GM12872 (cell line): Measurements from ENCODE around the gene SLC7A10.

Experiments
- TF ChIP-seq, protein P1 (sequence below): IDR thresholded peaks from 3 replicates; pipeline ENCODE4 v1.5.1; 2011; ENCODE audit warnings: low read depth, mild to moderate bottlenecking, low read length, moderate library complexity; ENCODE audit not compliant: insufficient read depth

Gene SLC7A10

DNA sequence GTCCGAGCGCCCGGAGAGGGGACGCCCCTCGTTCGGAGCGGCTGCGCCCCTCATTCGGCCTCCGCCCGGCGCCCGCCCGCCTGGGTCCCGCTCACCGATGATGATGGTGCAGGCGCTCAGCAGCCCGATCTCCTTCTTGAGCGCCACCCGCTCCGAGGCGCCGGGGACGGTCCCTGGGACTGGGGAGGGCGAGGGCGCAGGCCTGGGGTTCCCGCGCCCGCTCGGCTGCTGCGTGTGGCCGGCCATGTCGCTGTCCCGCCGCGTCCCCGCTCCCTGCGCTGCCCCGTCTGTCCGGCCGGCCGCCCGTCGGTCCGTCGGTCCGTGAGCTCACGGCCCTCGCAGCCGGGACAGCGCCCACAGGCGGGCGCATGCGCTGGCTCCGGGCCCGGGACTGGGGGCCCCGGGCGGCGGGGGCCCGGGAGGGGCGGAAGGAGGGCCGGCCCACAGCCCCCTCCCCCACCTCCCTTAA lies at the start of gene SLC7A10:
Gene SLC7A10, minus strand, starts transcription at position 393 of the 469 bp plus-strand sequence. Its CDS starts 147 bp downstream, at position 246.
- TF ChIP-seq, protein P1, sequence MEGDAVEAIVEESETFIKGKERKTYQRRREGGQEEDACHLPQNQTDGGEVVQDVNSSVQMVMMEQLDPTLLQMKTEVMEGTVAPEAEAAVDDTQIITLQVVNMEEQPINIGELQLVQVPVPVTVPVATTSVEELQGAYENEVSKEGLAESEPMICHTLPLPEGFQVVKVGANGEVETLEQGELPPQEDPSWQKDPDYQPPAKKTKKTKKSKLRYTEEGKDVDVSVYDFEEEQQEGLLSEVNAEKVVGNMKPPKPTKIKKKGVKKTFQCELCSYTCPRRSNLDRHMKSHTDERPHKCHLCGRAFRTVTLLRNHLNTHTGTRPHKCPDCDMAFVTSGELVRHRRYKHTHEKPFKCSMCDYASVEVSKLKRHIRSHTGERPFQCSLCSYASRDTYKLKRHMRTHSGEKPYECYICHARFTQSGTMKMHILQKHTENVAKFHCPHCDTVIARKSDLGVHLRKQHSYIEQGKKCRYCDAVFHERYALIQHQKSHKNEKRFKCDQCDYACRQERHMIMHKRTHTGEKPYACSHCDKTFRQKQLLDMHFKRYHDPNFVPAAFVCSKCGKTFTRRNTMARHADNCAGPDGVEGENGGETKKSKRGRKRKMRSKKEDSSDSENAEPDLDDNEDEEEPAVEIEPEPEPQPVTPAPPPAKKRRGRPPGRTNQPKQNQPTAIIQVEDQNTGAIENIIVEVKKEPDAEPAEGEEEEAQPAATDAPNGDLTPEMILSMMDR = no peak

- TF ChIP-seq, protein P1 = no peak
Measured at GRCh38 chr19:33274663-33275558, 49.3 kb upstream of the SLC7A10 start.

DNA sequence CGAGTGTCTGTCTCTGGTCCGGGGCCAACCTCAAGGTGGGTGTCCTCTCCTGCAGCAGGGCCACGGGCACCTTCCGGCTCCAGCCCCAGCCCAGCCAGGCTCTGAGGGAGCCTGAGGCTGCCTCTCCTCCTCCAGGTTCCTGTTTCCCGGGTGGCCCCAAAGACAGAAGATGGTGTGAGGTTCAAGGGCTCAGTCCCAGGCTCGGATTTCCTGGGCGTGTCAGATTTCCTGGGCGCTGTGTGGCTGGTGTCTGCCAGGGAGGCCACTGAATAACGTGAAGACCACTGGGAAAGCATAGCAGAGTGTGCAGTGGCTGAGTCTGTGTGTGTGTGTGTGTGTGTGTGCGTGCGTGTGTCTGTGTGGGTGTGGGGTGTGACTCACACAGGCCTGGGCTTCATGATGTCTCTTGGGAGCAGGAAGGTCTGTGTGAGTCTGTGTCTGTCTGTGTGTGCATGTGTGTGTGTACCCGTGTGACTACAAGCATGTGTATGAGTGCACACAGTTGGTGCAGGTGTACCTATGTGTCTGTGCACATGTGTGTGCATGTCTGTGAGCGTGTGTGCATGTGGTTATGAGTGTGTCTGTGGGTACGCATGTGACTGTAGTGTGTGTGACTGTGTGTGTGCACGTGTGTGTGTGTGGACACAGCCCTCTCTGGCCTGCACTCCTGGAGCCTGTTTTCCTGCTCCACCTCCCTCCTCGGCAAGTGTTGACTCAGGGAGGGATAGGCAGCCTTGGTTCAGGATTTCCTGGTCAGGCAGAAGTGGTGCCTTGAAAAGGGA lies 48.4 kb upstream of the SLC7A10 start:
- TF ChIP-seq, protein P1 = no peak

DNA sequence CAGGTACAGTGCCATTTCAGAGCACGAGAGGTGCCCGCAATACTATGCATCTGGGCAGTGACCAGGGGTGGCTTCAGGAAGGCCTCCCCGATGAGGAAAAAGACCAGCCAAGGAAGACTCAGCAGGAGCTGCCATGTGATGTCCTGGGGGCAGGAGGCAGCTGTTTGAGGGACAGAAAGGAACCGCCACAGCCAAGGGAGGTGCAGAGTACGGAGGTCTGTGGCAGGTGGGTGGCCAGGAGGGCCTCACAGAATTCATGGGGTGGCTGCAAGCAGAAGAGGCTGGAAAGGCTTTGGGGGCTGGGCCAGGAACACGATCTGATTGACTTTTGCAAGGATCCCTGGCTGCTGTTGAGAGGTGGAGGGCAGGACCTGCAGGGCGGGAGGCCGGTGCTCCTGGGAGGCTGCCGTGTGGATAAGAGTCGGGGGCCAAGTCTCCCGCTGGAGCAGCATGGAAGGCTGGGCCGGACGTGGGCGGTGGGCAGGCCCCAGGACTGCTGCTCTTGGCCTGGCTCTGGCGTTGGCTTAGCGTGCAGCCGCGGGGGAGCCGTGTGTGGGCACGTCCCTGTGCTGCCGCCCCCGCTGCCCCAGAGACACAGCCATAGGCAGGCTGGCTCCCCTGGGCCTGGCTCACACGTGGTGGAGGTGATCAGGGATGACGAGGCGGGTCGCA lies 47.6 kb upstream of the SLC7A10 start:
- TF ChIP-seq, protein P1 = no peak

DNA sequence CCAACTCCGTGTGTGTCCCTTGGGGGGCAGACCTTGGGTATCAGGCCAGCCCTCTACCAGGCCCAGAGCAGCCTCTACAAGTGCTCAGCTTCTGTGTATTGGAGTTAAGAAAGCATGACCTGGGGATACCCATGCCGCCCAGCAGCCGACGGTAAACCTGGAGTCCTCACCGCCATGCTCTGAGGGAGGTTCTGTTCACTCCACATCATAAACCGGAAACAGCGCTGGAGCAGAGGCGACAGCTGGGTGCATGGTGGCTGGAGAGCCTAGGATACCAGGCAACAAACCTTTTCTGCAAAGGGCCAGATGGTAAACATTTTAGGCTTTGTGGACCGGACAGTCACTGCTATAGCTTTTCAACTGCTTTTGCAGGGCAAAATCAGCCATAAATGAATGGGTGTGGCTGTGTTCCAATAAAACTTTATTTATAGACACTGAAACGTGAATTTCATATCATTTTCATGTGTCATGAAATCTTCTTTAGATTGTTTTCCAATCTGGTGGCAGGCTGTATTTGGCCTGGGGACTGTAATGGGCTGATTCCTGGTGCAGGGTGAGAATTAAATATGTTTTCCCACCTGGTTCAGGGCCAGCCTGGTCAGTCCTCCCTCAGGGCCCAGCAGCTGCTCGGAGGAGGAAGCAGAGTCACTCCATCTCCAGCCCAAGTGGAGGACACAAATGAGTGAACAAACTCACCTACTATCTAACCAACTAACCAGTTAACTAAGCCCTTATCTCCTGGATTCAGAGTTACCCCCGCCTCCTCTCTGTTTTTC lies 45.8 kb upstream of the SLC7A10 start:
- TF ChIP-seq, protein P1 = no peak

DNA sequence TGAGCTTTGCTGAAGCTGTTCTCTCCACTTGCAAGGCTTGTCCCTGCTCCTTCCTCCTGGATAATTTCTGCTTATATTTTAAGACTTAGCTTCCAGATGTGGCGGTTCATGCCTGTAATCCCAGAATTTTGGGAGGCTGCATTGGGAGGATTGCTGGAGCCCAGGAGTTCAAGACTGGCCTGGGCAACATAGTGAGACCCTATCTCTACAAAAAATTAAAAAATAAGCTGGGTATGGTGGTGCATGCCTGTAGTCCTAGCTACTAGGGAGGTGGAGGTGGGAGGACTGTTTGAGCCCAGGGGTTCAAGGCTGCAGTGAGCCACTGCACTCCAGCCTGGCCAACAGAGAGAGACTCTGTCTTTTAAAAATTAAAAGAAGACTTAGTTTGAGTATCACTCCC lies 45.1 kb upstream of the SLC7A10 start:
- TF ChIP-seq, protein P1 = no peak

GRCh38 chr19:33269016-33269415 lies 43.4 kb upstream of the SLC7A10 start:
- TF ChIP-seq, protein P1 = no peak
